Lung (tissue), 12 donors: ENCODE results near the gene GALNT13. TPM values are rescaled to one million over a fixed set of nuclear protein-coding genes. Genes with fewer than 3 reads are reported as not detected.

Source experiments
- ATAC-seq: fragments of 200-7000 bp; cut with Tn5 transposase; one replicate; pipeline ENCODE4 v1.9.1; 2020; ENCODE audit warnings: moderate number of reproducible peaks; ENCODE audit not compliant: insufficient read depth, low FRiP score
- DNase-seq, 3 donors: peaks; one replicate each; pipeline ENCODE4 v3.0.0-alpha.2; 2013 to 2017
- H3K27ac ChIP-seq, 2 donors: one replicate each; pipeline ENCODE4 v1.5.1; 2013; ENCODE audit warnings: mild to moderate bottlenecking in 2 of 2, moderate library complexity in 2 of 2, control low read depth in 1 of 2, inconsistent platforms in 1 of 2, low read depth in 1 of 2, low read length in 1 of 2
- H3K27me3 ChIP-seq, 3 donors: one replicate each; pipeline ENCODE4 v1.5.1; 2013; ENCODE audit warnings: low read length in 2 of 3; ENCODE audit not compliant: control insufficient read depth in 3 of 3, insufficient read depth in 3 of 3
- H3K36me3 ChIP-seq, 4 donors: one replicate each; pipeline ENCODE4 v1.5.1; 2013; ENCODE audit warnings: low read length in 4 of 4, mild to moderate bottlenecking in 1 of 4, moderate library complexity in 1 of 4; ENCODE audit not compliant: control insufficient read depth in 4 of 4, insufficient read depth in 4 of 4
- H3K4me1 ChIP-seq, 5 donors: one replicate each; pipeline ENCODE4 v1.5.1; 2013; ENCODE audit warnings: low read length in 5 of 5, mild to moderate bottlenecking in 2 of 5, moderate library complexity in 1 of 5; ENCODE audit not compliant: control insufficient read depth in 5 of 5, insufficient read depth in 5 of 5
- H3K4me3 ChIP-seq: one replicate; pipeline ENCODE4 v1.5.1; 2013; ENCODE audit warnings: mild to moderate bottlenecking, control low read depth, moderate library complexity
- H3K9ac ChIP-seq, 2 donors: one replicate each; pipeline ENCODE4 v1.5.1; 2013; ENCODE audit warnings: low read length in 2 of 2, control low read depth in 1 of 2; ENCODE audit not compliant: insufficient read depth in 1 of 2
- H3K9me3 ChIP-seq, 4 donors: one replicate each; pipeline ENCODE4 v1.5.1; 2013; ENCODE audit warnings: low read length in 3 of 4, mild to moderate bottlenecking in 1 of 4, moderate library complexity in 1 of 4; ENCODE audit not compliant: control insufficient read depth in 4 of 4, insufficient read depth in 3 of 4
- CTCF ChIP-seq: IDR thresholded peaks from 2 replicates; pipeline ENCODE4 v1.5.1; 2012; ENCODE audit warnings: mild to moderate bottlenecking; ENCODE audit errors: control extremely low read depth, extremely low read depth
- polyA plus RNA-seq, 2 donors: library from polyadenylated mRNA; stranded (reverse); fragments of 200-250 nt; gene quantifications; one replicate each; pipeline ENCODE4 v1.2.1, GENCODE V29; 2013
- total RNA-seq, 2 donors: library from RNA; depleted of rRNA in 1 of 2; stranded (reverse); fragments of >200 nt in 1 of 2; gene quantifications; one replicate each; pipeline ENCODE4 v1.2.1, GENCODE V29; 2014 to 2021
- donor health status: control.
- donor health status: control.
- donor health status: Bipolar disorder and iron deficiency.
- donor health status: healthy.
- donor health status: DM: yes; HTN: yes; CAD: no.

The GALNT13 gene
- total and polyA plus RNA-seq, 4 donors: 0.57 to 3.1 (median 1.2) TPM

- Histone ChIP-seq H3K27me3 (no peaks in the 10 kb centered on the region), H3K4me3 (no peak overlapping the region), H3K4me1 (peaks cover 0 to 3% (median 0%) of the 10 kb centered on the region in 5 donors), H3K27ac (no peak overlapping the region), H3K36me3 (no peaks in the 10 kb centered on the region), H3K9me3 (no peaks in the 10 kb centered on the region), H3K9ac (no peak overlapping the region)
- DNase-seq (no peak), ATAC-seq (no peak)
- TF ChIP-seq CTCF: no peak
Observed at GRCh38 chr2:154497019-154497418, 625.3 kb downstream of the GALNT13 start.
